ENCODE results near the gene F13B. TPM values are rescaled to one million over a fixed set of nuclear protein-coding genes. Genes with fewer than 3 reads are reported as not detected.
"Not testable (repeated sequence)": the region's sequence is repeated elsewhere in the genome, so short reads cannot be mapped to it uniquely, and the experiment has no call there.

F13B gene
- total RNA-seq, 1 donor from 2014 or later: not detected

GRCh38 chr1:197062692-197063091, 4.4 kb downstream of the F13B start:
- no peak for ATAC-seq
- no peak for DNase-seq
- intact Hi-C loops (cut with micrococcal nuclease): no loop called here

GRCh38 chr1:197049100-197049499, 18.0 kb downstream of the F13B start:
- intact Hi-C loops (cut with micrococcal nuclease): no loop called here
- DNase-seq (no peak), ATAC-seq (no peak)

- DNase-seq (no peak), ATAC-seq (no peak)
- intact Hi-C loops (cut with micrococcal nuclease): no loop called here
These were observed 24.3 kb downstream of the F13B start for GRCh38 chr1:197042676-197043341.

GRCh38 chr1:197041486-197042353, 25.3 kb downstream of the F13B start:
- ATAC-seq (no peak), DNase-seq (no peak)
- intact Hi-C loops (cut with micrococcal nuclease): no loop called here

- DNase-seq (no peak), ATAC-seq (no peak)
- intact Hi-C loops (cut with micrococcal nuclease): no loop called here
These were observed 30.2 kb downstream of the F13B start for GRCh38 chr1:197036861-197037260.

GRCh38 chr1:197034631-197035339, 32.3 kb downstream of the F13B start:
- intact Hi-C loops (cut with micrococcal nuclease); ATAC-seq; DNase-seq: not testable (repeated sequence)

GRCh38 chr1:197029749-197030148, 37.3 kb downstream of the F13B start:
- ATAC-seq (no peak), DNase-seq (no peak)
- intact Hi-C loops (cut with micrococcal nuclease): no loop called here

GRCh38 chr1:197027359-197027758, 39.7 kb downstream of the F13B start:
- ATAC-seq (no peak), DNase-seq (no peak)
- intact Hi-C loops (cut with micrococcal nuclease): no loop called here

- no peak for ATAC-seq
- no peak for DNase-seq
- intact Hi-C loops (cut with micrococcal nuclease): no loop called here
These were observed 42.6 kb downstream of the F13B start for GRCh38 chr1:197024460-197024859.

- intact Hi-C loops (cut with micrococcal nuclease): no loop called here
- ATAC-seq: no peak
- no peak for DNase-seq
These were observed 45.3 kb downstream of the F13B start for GRCh38 chr1:197021716-197022115.

- ATAC-seq: no peak
- intact Hi-C loops (cut with micrococcal nuclease): no loop called here
- no peak for DNase-seq
These were observed 49.4 kb downstream of the F13B start for GRCh38 chr1:197017558-197018146.

GRCh38 chr1:197016751-197017150, 50.3 kb downstream of the F13B start:
- intact Hi-C loops (cut with micrococcal nuclease): no loop called here
- ATAC-seq: no peak

GRCh38 chr1:197013234-197013633, 53.8 kb downstream of the F13B start:
- ATAC-seq (no peak), DNase-seq (no peak)
- intact Hi-C loops (cut with micrococcal nuclease): no loop called here

More at GRCh38 chr1:197016751-197017150, 50.3 kb downstream of the F13B start:
- no peak for DNase-seq

GRCh38 chr1:197011614-197012013, 55.4 kb downstream of the F13B start:
- intact Hi-C loops (cut with micrococcal nuclease): no loop called here
- DNase-seq (no peak), ATAC-seq (no peak)

- DNase-seq (no peak), ATAC-seq (no peak)
- intact Hi-C loops (cut with micrococcal nuclease): no loop called here
These were observed 58.2 kb downstream of the F13B start for GRCh38 chr1:197008861-197009260.

- no peak for DNase-seq
- intact Hi-C loops (cut with micrococcal nuclease): no loop called here
- ATAC-seq: no peak
These were observed 63.9 kb downstream of the F13B start for GRCh38 chr1:197003132-197003531.

- DNase-seq: no peak
- intact Hi-C loops (cut with micrococcal nuclease): no loop called here
- no peak for ATAC-seq
These were observed 65.2 kb downstream of the F13B start for GRCh38 chr1:197001828-197002227.

- intact Hi-C loops (cut with micrococcal nuclease): no loop called here
- DNase-seq: no peak
- no peak for ATAC-seq
These were observed 69.6 kb downstream of the F13B start for GRCh38 chr1:196997423-196997822.

- no peak for ATAC-seq
- intact Hi-C loops (cut with micrococcal nuclease): no loop called here
These were observed 73.1 kb downstream of the F13B start for GRCh38 chr1:196993916-196994315.

More at GRCh38 chr1:196993916-196994315, 73.1 kb downstream of the F13B start:
- no peak for DNase-seq

All from left ventricle myocardium superior (tissue), 1 donor.